Fibroblast of upper back skin (primary cell): ENCODE results near the gene ZNF317.
A peak's percentile ranks its signal among the peaks of the same experiment; 100 is the strongest.

ENCODE experiments used
- DNase-seq: peaks from one replicate; pipeline ENCODE4 v3.0.0-alpha.2; 2013

ZNF317 gene

DNA sequence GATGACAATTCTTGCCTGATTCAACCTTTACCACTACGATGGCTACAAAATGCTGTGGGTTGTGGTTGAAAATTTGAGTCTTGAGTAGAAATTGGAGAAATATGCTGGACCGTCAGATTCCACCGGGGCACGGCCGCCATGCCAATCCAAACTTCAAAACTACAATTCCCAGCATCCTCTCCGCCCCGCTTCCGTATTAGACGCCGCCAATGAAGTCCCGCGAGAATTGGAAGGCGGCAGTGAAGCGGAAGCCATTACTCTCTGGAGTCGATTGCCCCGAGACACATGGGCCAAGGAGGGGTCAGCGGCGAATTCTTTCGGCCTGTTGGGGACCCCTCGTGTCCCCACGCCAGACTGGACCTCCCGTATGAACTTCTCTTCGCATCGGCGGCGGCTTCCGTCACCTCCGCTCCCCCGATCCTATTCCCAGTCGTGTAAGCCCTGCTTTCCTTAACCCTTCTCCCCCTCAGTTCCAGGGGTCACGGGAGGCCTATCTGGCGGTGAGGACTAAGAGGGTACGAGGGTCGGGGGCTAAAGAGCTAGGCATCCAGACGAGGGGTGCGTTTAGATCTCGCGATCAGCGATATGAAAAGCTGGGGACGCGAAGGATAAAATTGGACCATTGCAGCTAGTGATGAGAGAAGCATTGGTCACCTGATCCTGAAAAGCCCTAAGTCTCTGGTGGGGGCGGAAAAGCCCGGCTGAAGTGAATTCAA is at the start of gene ZNF317:
Gene ZNF317, plus strand, starts transcription at position 239 of the 716 bp plus-strand sequence. CDS start 15,620 bp downstream, outside the sequence.
- DNase-seq: peak; percentile 94

DNA sequence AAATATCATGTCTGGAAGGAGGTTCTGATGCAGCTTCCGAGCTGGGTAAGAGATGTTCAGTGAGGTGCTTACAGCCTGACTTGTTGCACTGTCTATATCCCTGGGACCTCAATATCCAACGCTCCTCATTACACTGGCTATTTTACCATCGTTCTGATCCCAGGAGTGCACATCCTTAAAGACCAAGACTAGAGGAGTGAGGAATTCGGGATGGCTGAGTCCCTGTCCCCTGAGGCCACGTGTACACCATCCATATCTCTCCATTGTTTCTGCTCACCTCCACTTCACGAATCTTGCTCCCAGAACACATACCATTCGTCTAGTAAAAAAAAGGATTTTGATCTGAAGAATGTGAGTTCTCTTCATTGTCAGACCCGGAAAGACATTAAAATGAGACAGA is 32.8 kb upstream of the ZNF317 start, which contains the start of gene OR7G2:
Gene OR7G2, minus strand, starts transcription at position 101 of the 400 bp plus-strand sequence. CDS start 4,232 bp downstream, outside the sequence.
- DNase-seq: no peak

DNA sequence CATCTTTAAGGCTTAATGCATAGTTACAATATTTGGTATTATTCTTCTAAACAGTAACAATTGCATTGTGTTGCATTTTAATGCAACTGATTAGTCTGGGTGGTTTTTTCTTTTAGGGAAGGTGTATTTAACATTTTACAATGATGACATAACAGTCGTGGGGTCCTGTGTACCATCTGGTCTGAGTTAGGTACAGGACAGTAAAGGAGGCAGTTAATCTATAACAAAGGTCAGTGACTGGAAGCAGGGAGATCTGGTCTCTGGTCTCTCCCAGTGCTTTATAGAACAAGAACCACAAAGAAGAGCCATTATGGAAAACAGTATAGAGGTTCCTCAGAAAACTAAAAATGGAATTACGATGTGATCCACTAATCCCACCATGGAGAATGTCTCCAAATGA is 30.2 kb upstream of the ZNF317 start:
- DNase-seq: no peak

DNA sequence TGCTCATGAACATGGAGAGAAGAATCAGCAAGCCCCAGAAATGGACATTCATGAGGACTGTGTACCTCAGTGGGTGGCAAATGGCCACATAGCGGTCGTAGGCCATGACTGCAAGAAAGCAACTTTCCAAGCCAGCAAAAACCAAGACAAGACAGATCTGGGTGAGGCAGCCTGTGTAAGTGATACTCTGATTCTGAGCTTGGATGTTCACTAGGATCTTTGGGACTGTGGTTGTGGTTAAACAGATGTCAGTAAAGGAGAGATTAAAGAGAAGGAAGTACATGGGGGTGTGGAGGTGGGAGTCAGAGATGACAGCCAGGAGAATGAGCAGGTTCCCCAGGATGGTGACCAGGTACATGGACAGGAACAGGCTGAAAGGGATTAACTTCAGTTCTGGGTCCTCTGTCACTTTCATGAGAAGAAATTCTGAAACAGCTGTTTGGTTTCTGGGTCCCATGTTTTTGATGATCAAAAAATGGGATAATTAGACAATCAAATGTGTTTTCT is 24.8 kb upstream of the ZNF317 start, which contains the start of gene OR7G1:
Gene OR7G1, minus strand, starts transcription at position 457 of the 507 bp plus-strand sequence. Its CDS starts 0 bp downstream, at position 457.
- DNase-seq: no peak

DNA sequence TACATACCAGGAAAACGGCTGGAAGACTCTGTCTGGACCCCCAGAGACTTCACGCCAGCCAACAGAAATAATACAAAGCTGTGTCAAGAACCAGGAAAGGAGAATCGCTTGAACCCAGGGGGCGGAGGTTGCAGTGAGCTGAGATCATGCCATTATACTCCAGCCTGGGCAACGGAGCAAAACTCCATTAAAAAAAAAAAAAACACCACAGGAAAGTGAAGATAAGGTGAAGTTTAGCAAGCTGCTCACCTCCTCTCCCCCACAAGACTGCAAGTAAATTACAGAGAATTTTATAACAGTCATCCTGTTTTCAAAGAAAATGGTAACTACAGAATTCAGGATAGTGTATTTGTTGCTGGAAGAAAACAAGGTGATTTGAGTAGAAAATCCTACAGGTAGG is 23.6 kb upstream of the ZNF317 start:
- no peak for DNase-seq

DNA sequence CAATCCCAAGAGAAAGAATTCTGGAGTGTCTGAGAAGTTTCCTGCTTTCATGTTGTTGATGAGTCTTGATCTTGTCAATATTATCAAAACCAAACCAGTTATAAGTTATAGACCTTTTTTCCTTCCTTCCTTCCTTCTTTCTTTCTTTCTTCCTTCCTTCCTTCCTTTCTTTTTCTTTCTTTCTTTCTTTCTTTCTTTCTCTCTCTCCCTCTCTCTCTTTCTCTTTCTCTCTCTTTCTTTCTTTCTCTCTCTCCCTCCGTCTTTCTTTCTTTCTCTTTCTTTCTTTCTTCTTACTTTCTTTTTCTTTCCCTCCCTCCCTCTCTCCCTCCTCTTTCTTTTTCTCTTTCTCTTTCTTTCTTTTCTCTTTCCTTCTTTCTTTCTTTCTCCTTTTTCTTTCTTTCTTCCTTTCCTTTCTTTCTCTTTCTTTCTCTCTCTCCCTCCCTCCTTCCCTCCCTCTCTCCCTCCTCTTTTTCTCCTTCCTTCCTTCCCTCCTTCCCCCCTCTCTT is 13.2 kb upstream of the ZNF317 start, which contains the start of gene OR7G3:
Gene OR7G3, minus strand, starts transcription at position 51 of the 506 bp plus-strand sequence. Its CDS starts 0 bp downstream, at position 51.
- DNase-seq: no peak

DNA sequence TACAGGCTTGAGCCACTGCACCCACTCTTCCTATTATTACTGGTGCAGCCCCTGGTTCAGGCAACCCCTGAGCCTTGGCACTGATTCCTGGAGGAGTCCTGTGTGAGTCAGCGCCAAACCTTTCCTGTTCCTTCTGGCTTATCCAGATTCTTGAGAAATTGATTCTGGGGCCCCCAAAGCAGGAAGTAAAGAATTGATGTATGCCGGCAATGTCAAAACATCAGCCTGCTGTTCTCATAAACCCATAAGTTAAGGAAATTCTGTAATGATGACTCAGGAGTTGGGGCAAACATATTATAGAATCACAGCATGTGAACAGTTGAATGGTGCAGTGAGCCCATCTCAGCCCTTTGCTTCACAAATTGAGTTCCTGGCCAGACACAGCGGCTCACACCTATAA is 12.0 kb upstream of the ZNF317 start:
- DNase-seq: peak; percentile 5

DNA sequence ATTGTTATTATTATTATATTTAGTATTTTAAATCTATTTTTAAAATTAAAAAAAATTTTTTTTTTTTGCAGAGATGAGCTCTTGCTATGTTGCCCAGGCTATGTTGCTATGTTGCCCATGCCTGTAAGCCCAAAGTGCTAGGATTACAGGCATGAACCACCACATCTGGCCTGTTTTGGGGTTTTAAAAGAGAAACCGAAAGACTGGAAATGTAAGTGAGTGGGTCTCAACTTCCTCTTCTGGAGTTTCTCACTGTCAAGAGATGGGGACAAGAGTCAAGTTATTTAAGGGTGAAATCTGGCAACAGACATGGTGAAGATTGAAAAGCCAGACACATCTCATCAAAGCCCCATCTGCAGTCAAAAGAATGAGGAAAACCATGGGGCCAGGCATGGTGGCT is 9.2 kb upstream of the ZNF317 start:
- no peak for DNase-seq

DNA sequence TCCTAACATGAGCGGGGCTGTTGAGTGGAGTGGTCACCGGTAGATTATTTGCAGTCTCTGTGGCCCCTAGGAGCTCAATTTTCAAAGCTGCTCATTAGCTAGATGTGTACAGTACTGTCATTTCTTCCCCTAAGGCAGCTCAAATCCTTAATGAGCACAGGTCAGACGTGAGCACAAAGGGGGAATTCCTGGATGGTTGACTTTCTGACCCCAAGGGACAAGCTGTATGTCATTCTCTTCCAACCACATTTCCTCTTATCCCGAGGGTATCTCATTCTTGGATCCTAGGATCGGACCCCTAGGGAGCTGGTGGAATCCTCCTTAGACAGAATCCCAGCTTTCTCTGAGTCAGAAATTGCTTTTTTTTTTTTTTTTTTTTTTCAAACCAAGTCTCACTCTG is 7.8 kb upstream of the ZNF317 start:
- DNase-seq: no peak

DNA sequence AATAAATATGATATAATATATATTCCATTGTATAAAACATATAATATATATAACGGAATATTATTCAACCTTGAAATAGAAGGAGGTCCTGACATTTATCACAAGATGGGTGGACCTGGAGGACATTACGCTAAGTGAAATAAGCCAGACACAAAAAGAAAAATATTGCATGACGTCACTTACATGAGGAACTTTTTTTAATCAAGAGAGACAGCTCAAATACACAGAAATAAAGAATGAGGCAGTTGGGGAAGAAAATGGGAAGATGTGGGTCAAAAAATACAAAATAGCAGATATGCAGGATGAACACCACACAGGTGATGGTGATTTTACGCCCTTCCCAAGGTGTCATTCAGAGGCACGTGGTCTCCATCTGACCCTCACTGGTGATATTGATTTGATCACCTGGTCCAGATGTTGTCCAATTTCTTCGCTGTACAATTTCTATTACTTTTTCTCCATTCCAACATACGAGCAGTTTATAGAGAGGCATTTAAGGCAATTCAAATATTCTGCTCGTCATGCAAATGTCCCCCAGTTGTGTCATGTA is 513 bp upstream of the ZNF317 start:
- DNase-seq: no peak

DNA sequence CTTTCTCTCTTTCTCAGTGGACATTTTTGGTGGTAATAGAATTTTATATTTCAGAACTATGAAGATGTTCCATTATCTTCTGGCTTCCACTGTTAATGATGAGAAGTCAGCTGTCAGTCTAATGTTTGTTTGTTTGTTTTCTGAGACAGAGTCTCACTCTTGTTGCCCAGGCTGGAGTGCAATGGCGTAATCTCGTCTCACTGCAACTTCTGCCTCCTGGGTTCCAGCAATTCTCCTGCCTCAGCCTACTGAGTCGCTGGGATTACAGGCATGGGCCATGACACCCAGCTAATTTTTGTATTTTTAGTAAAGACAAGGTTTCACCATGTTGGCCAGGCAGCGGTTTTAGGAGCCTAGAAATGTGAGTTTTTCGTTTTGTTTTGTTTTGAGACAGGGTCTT is 4.7 kb downstream of the ZNF317 start:
- no peak for DNase-seq

DNA sequence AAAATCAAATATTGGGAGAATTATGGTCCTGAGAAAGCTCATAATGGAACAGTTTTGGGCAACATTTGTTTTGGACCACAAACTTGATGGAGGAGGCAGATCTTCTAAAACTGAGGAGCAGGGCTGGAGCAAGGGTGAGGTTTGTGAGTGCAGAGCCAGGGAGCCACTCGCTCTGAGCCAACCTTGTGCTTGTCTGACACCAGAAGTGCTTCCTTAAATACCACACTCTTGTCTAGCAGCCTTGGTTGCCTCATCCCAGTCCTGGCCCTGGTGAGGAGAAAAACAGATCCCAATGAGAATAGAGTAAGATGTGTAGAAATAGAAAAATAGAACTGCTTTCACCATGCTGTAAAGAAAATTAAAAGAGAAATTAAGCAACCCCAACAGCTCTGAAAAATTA is 6.7 kb downstream of the ZNF317 start:
- DNase-seq: no peak

DNA sequence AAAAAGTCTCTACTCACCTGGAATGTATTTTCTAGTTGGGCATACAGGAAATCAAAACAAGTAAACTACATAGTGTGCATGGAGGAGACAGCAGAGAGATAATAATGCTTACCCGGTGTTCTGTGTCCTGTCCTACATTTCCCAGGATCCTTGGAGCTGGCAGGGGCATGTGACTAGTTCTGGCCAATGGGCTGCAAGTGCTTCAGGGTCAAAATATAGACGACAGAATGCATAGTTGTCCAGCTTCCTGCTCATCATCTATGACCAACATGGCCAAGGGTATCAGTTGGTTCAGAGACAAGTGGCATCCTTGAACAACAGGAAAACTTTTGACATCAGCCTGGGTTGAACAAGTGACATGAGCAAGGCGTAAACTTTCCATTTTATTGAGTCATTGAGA is 8.5 kb downstream of the ZNF317 start:
- no peak for DNase-seq

DNA sequence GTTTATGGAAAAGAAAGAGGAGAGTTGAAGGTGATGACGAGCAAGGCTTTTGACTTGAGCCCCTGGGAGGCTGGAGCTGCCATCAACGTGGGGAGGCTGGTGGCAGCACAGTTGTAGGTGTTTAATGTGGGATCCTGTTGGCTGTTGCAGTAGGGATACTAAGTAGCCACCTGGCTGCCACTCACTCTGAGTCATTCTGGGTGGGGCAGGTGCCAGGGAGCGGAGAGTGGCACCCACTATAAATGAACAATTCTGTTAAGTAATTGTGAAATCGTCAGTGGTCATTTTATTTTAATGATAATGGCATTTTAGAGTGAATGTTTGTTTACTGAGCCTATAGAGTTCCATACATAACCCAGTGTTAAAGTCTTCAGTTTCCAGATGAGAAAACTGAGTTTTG is 9.8 kb downstream of the ZNF317 start:
- no peak for DNase-seq

DNA sequence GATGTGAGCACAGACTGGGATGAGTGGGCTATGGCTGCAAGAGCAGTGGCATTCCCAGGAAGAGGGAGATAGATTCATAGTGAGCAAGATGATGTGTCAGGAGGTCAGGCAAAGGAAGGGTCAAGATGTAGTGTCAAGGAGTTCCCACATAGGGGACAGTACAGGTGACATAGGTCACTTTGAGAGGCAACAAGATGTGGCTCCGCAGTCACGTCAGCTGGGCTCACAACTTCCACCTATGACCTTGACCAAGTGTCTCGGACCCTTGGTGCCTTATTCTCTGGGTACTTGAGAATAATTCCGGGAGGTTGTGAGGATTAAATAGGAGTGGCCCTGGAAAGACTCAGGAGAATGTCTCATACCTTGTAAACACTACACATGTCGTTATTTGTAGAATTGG is 10.5 kb downstream of the ZNF317 start:
- no peak for DNase-seq

DNA sequence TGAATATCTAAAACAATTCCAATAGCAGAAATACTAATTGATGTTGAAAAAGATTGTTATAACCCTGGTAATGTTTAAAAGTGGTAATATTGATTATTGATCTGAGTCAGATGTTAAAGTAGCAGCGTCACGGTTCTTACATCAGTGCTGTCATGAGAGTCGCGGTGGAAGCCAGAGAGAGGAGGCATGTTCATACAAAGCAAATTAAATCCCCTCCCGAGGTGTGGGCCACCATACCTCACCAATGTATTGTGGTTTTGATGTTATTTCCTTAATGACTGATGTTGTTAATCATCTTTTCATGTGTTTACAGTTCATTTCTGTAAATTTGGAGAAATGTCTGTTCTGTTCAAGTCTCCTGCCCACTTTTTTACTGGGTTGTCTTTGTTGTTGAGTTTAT is 11.2 kb downstream of the ZNF317 start:
- DNase-seq: no peak

DNA sequence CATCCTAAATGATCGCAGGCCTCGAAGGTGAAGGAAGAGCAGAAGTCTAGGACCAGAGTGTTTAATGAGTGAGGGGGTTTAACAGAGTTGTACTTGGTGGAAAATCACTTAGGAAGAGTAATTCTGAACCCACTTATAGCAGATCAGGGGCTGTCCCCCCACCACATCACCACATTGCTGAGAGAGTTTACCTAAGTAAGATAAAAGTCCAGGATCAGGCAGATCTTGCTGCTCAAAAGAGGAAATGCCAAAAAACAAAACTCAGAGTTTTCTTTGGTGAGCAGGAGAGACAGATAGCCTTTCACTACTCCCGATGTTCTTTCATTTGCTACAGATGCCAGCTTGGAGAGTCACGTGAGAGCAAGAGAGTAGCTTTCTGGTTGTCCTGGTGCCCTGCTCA is 15.4 kb downstream of the ZNF317 start:
- no peak for DNase-seq

DNA sequence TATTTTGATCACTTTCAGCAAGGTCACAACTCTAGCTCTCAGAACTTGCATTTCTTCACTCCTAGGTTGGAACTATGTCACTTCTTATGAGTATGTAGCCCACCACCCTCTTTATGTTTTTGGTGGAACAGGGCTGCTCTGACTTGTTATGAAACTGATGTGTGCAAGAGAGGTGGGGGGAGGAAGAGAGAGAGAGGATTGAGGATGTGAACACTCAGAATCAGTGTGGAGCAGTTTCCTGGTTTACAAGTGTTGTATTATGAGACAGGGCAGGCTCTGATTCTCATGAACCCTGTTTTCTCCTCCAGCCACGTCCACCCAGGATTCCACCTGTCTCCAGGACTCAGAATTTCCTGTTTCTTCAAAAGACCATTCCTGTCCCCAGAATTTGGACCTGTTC is 16.1 kb downstream of the ZNF317 start:
- no peak for DNase-seq

DNA sequence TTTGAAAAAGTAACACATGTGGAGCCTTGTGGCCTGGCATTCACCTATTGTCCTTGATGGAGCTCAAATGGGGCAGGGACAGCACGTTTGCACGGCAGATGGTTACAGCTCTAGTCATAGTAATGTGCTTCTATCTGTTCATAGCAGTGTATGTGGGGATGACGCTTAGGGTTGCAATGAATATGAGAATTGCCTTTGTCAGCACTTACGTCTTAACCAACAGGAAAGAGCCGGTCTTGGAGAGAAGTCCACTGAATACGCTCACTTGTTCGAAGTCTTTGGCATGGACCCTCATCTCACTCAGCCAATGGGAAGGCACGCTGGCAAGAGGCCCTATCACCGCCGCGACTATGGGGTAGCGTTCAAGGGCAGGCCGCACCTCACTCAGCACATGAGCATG is 19.7 kb downstream of the ZNF317 start:
- no peak for DNase-seq

DNA sequence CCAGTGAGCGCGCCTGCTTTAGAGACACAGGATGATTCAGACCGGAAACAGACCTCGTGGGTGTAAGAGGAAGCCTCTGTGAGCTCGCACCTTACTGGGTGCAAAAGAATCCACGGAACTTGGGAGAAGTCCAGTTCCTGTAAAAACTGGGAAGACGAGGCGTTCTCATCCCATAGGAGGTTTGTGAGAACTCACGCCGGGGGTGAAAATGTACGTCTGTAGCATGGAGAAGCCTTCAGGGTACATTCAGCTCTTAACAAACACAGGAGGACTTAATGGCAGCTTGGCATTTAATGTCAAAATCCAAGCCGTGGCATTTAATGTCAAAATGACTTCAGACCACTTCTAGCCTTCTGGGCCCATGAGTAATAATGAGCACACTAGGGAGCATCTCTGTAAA is 21.2 kb downstream of the ZNF317 start:
- DNase-seq: no peak

DNA sequence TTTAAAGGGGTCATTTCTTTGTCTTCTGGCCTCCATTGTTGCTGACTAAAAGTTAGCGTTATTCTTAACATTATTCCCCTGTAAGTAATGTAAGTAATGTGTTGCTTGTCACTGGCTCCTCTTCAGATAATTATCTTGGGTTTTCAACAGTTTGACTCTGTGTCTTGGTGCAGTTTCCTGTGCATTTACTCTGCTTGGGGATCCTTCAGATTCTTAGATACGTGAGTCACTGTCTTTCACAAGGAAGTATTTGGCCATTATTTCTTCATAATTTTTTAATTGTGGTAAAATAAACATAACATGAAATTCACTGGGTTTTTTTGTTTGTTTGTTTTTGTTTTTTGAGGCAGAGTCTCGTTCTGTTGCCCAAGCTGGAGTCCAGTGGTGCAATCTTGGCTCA is 25.1 kb downstream of the ZNF317 start:
- DNase-seq: no peak

DNA sequence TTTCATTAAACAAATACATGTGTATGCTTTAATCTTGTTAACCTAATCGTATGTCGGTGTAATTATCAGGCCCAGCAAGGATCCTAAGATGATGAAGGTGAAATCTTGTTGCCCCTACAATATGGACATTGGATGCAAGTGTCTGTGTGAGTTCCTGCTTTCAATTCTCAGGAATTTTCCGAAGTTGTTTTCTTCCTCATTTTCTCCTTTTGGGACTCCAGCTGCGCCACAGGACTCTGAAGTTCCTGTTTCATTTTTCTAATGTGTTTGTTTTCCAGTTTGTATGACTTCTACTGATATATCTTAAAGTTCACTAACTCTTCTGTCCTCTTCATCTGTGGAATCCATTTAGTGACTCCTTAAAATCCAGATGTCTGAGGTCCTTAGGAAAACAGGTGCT is 26.6 kb downstream of the ZNF317 start:
- DNase-seq: no peak

DNA sequence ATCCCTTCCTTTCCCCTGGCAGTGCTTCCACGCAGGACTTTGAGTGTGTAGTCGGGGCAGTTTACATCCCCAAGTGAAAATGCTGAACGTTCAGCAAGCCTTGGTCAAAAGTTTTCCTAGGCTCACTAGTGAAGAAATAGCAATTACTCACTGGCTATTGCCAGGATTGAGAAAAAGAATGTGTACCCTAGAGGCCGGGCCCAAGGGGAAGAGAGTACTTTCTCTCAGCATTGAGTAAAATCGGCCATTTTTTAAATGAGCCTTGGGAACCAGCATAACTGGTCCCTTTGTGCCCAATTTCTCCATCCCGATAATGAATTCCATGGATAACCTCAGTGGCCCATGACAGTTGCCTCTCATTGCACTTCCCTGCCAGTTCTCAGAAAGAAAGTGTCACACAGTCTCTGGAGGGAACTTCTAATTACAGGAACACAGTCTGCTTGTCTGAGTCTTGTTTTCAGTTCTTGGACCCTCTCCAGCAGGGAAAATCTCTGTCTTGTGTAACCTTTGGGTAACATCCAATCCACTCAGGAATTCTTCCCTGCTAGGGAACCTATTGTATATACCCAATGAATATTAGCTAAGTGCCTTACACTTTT is 31.3 kb downstream of the ZNF317 start:
- no peak for DNase-seq

DNA sequence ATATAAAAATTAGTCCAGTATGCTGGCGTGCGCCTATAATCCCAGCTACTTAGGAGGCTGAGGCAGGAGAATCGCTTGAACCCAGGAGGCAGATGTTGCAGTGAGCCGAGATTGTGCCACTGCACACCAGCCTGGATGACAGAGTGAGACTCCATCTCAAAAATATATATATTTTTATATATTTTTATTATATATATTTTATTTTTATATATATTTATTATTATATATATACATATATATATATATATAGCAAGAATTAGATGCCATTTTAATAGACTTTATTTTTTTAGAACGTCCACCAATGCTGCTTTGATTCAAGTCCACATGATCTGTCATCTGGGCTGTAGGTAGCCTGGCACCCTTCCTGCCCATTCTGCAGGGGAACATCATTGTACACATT is 35.1 kb downstream of the ZNF317 start:
- DNase-seq: no peak
